ENCODE results near the gene ELL.
A peak's percentile ranks its signal among the peaks of the same experiment; 100 is the strongest.

The ELL gene

DNA sequence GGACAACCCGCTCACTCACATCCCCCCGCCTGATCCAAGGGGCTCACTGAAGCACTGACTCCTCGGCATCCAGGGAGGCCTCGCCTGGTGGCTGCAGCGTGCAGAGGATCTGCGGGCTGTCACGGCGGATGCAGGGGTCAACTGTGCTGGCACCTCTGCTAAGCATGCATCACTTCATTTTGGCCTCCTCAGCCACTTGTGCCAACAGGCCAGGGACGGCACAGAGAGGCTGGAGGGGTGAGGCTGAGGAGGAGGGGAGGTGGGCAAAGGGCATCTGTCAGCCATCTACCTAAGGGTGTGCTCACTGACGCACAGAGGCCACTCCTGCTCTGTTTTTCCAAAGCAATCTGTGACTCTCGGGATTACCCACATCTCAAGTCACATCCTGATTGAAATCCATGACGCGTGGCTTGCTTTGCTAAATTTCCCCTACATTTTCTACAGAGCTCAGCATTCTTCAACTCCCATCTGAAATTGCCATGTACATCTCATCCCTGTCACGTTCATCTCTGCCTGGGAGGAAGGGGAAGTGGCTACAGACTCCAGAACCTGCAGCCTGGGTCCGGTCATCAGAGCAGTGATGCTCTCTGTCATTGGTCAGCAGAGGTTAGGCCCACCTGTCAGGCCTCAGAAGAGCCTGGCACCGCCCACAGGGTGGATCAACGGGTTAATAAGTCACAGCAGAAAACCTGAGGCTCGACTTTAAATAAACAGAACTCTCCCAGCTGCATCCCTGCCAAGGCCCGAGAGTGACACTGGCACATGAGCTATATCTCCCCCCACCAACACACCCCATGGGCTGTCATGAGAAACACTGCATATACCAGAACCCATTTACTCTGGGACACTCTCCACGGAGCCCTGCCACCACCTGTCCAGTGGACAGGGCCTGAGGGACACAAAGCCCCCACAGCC lies 17.6 kb downstream of the ELL start:
- no peak for DNase-seq

DNA sequence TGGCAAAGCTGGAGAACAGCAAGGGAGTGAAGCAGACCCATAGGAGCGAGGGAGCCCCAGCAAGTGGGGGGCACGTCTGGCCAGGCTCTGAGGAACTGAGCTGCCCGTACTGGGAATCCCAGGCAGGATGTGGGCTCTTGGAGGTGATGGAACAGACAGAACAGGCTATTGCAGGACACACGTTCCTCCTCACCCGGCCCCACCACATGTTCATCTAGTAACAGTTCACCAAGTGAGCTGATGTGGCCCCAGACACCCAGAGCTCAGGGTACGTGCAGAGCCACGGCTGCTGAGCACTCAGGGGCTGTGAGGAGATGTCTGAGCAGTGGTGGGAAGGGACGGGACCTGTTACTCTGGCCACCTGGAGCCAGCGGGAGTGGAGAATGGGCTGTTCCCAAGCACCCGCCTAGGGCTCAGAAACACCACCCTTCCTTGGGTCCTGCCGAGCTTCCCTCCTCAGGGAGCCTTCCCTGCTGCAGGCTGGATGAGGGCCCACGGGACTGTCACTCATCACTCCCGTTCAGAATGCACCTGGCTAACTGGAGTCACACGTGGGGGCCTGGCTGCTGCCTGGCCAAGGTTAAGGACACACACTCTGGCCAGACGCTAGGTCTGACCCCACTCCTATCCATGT lies 18.4 kb downstream of the ELL start:
- DNase-seq = no peak

DNA sequence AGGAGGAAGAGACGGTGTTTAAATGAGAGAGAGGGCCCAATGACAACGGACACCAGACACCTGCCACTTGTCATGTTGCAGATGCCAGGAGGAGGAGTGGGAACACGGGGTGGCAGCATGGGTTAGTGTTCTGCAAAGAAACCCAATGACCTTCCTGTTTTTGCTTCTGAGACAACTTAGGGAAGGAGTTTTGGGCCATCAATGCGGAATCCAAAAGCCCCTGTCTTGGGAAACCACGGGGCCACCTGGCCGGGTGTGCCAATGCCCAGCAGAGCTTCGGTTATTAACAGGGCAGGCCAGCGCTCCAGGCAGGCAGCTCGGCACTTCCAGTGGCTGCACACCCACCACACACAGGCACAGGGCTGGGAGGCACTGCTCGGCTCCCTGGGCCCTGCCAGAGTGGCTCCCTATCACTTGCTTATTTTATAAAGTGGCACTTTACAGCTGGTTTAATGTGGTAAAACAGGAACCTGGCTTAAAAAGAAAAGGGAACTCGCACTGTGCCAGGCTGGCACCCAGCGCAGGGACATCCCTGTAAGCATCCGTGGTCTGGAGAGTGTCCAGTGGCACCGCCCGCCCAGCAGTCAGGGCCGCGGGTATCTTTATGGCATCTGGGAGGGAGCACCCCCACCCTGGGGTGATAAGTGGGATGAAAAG lies 19.1 kb downstream of the ELL start:
- no peak for DNase-seq

DNA sequence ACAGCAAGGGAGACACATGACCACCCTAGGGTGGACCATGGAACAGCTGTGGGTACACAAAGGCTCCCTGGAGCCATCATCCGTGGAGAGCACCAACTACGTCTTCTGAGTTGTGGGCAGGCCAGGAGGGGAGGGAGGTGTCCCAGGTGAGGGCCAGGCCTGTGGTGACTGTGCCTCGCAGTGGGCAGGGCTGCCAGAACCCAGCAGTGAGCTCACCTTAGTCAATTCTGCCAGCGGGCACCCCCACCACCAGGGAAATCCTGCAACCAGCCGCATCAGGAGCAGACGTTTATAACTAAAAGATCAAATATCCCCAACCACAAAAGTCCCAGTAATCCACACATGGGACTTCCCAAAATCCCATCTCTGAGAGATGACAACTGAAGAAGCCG lies 19.6 kb downstream of the ELL start:
- no peak for DNase-seq

DNA sequence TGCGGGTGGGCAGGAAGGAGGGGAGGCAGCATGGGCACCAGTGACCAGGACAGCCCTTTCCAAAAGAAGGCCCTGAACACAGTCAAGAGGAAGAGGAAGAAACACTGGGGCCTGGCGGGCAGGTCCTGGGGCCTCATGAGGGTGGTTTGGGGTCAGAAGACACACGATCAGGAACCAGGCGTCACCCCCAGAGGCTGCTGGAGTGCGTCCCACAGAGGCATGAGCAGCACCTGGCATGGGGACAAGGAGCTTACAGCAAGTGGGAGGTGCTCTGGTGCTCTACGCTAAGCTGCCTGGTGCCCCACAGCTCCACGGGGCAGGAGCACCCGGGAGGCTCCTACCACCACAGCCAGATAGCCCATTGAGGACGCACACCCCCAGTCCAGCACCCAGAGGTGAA lies 20.0 kb downstream of the ELL start:
- no peak for DNase-seq

DNA sequence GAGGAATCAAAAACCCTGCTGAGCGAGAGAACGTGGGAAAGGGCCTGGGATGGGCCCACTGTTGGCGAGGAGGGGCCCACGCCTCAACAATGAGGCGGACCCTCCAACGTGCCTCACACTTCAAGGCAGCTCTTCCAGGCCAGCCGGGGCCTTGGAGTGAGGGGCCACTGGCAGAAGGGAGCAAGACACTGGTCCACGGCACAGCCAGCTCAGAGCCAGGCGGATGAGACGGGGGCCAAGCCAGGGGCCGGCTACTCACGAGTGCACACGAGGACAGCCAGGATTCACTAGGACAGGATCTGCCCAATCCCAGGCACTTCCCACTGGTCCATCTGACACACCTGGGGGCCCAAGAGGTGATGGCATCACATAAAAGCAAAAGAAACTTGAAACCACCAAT lies 20.5 kb downstream of the ELL start:
- no peak for DNase-seq

DNA sequence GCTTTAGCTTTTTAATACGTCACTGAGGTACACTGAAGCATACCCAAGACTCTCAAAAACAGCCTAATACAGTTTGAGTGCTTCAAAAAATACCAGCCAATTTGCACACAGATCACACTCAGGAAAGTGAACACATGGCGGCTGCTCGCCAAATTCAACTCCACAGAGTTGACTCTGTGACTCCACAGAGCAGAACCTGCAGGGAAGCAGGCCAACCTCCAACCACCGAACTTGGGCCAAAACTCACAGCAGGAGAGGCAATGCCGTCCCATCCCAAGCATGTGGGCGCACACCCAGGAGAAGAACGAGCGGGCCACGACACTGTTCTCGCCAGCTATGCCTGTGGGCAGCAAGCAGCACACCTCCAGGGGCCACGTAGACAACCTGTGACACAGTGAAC lies 21.1 kb downstream of the ELL start:
- no peak for DNase-seq

DNA sequence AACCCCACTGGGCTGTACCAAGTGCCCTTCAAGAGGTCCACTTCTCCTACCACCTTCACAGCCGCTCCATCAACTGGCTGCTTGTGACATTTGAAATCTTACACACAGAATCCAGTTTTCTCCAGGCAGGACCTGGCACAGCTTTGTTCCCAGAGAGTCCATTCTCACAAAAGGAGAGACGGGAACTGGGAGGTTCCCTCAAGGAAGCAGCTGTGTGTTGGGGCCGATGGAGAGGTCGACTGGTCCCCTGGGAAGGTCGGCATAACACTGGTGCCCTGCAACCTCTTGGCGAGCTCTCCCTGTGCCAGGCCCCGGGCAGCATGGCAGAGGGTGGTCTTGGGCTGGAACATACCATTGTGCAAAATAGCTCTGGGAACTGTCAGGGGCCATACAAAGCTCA lies 21.5 kb downstream of the ELL start:
- no peak for DNase-seq

DNA sequence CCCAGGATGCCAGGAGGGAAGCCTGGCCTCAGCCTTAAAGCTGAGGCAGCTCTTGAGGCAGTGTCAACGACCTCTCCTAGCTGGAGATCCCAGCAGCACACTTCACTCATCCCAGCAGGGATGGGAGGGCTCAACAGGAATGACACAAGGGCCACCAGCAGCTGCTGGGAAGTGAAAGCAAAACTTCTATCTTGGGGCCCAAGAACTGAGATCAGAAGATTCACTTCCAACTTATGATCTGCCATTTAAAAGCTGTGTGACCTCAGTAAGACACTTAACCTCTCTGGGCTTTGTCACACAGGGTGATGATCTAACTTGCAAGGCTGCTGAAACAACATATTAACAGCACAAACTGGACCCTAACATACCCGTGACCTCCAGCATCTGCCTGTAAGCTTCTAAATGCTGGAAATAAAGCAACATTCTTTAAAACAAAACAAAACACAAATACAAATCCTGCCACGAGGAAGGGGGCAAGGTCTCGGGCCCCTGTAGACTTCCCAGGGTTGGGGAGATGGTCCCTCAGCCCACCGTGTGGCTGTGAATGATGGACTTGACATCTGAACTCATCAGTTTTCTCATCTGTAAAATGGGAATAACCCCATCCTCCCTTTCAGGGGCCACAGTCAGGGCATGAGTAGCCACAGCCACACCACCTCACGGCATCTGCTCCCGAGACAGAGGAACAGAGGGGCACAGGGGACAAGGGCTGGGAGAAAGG lies 22.7 kb downstream of the ELL start:
- no peak for DNase-seq

DNA sequence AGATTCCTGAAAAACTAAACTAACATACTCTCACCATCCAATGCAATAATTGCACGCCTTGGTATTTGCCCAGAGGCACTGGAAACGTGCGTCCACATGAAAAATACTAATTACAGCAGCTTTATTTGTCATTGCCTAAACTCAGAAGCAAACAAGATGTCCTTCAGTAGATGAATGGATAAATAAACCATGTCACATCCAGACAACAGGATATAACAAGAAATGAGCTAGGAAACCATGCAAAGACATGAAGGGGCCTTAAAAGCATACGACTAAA lies 25.0 kb downstream of the ELL start:
- DNase-seq = no peak

DNA sequence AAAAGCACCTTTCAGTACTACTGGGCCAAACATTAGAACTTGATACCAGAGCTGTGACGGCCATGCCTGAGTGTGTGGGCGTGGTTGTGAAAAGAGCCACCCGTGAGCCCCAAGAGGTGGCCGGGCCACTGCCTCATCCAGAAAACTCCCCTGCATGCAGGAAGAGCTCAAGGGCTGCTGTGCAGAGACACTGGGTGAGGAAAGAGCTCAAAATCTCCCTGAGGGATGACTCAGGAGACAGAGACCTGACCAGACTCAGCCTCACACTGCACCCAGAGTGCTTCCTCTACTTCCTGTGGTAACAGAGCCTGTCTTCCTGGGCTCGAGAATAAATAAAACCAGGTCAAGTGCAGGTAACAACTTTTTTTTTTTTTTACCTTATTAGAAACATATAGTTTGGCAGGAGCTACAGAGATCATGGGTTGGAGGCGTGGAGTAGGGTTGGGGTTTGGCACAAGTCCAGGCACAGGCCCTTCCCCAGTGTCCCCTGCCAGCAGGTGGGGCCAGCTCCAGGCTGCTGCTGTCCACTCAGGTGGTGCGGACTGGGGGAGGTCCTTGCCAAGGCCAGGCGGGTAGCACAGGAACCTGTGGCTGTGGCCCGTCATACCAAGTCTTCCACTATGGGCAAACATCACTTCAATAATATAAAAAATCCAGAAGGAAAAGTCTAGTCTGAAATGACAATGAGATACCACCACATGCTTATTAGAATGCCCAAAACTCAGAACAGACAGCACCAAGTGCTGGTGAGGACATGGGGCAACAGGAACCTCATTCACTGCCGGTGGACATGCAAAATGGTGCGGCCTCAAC lies 25.5 kb downstream of the ELL start:
- peak; percentile 35 for DNase-seq

DNA sequence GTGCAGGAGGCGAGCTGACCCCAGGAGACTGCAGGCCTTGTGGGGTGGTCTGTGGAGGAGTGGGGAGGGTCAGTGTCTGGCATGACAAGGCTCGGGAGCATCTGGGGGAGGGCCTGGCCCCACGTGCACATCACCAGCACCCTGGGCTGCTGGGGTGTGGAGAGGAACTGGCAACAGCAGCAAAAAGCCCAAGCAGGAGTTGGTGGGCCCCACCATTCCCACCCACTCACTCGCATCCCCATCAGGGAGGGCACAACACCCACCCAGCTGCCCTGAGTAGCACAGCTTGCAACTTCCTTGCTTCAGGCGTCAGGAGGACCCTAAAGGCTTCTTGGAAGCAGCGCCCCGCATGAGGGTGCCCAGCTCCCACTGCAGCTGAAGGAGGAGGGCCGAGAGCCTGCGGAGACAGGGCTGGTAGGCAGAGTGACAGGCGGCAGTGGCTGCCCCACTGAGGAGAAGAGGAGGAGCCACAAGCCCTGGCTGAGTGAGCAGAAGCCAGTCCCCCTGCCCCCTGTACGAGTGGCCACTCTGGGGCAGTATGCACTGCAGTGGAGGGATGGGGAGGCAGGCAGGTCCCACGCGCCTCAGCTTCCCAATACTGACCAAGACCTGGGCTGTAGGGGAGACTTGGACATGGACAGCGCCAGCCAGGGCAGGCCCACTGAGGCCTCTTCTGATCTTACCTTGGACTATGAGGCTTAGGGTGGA lies 26.5 kb downstream of the ELL start:
- DNase-seq = no peak

DNA sequence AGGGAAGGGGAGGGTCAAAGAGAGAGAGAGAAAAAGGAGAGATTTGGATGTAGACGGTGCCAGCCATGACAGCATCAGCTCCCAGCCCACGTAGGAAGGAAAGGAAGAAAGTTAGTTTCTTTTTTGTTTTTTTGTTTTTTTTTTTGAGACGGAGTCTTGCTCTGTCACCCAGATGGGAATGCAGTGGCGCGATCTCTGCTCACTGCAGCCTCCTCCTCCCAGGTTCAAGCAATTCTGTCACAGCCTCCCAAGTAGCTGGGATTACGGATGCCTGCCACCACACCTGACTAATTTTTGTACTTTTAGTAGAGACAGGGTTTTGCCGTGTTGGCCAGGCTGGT lies 27.6 kb downstream of the ELL start:
- DNase-seq = no peak

DNA sequence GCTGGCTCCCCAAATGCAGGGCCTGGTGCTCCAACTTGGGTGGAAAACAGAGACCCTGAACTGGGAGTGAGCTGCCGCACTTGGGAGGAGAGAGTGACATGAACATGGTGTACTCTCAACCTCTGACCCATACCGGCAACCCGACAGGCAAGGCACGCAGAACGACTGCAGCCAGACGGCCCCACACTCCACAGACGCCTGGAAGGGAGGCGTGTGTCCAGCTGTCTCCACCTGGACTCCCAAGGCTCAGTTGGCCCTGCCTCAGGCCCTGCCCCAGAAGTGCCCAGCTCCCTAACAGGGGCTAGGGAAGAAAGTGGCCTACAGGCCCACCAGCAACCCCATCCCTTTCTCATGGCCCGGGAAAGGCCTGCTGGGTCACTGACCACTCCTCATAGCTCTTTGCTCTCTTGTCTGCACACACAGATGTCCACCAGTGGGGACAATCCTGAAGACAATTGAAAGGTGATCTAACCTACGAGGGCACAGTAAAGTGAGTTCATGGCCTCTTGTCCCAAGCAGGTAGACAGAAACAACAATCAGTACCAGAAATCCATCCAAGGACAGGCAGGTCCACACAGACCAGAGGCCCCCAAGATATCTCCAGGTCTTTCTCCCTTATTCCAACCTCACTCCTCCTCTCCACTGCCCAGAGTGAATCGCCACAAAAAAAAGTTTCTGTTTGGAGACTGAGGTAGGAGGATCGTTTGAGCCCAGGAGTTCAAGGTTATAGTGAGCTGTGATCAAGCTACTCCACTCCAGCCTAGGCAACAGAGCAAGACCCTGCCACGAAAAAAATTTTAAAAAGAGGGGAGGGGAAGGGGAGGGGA lies 28.2 kb downstream of the ELL start:
- DNase-seq = no peak

DNA sequence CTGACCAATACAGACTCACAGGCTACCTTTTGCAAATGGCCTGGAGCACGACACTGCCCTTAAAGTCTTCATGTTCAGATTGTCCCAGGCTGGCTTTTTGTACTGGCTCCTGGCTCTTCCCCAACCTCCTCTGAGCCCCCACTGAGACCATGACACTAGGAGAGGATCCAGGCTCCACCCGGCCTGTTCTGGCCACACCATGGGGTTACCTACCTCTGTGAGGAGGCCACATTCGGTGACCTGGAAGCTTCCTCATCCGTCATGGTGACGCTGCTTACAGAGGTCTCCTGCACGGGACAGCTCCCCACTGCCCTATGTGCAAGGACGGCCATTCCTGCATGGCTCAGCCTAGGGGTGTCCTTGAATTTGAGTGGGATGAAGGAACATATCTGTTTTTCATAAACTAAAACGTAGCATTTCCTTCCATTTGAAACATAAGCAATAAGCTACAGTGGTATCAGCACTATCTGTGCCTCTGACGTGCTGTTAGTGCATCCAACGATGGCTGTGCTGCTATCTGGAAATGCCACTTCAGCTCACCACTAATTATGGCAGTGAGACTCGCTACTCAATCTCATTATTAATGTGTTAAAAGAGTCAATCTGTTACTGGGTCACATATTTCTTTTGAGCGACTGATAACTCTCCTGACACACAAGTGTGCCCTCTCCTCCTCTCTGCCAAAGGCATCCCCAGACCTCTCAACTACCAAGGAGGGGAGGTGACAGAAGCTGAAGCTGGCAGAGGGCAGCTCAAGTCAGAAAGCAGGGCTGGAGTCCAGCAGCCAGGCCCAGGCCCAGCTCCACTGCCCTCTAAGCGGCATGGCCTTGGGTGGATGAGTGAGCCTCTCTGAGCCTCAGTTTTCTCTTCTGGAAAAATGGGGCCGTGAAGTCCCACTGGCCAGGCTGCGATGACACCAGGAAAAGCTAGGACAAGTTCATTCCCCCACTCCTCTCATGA lies 29.6 kb downstream of the ELL start:
- no peak for DNase-seq

DNA sequence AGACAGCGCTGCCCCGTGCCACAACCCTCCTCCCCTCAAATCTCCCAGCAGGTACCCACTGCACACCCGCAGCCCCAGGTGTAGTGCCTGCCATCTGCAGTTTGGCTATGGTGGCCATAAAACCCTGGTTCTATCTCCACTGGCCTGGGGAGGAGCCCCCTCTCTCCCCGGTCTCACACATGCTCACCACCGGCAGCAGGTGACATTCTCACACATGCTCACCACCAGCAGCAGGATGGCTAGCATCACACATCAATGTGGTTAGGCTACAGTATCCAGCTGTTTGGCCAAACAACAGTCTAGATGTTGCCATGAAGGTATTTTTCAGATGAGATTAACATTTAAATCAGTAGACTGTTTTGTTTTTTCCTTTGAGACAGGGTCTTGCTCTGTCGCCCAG lies 31.1 kb downstream of the ELL start:
- no peak for DNase-seq

DNA sequence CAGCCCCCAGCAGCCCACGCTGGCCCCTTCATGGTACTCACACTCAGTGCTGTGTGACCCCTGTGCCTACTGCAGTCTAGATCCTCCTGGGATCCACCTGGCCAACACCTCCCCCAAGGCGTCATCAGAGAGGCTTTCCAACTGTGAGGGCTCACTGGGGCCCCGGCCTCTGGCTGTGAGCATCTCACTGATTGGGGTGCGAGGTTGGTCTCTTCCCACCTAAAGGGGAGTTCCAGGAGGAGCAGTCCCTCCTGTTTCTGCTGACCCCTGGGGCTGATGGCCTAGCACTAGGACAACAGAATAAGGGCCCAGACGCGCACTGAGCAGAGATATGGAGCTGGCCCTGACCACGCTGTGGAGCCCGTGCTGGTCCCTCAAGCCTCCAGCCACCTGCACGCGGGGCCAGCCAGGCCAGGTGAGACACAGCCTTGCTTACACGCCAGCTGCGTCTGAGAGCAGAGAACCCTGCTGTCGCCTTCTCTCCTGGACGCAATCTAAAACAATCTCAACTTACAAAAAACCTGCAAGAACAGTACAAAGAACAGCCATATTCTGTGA lies 32.2 kb downstream of the ELL start:
- no peak for DNase-seq

DNA sequence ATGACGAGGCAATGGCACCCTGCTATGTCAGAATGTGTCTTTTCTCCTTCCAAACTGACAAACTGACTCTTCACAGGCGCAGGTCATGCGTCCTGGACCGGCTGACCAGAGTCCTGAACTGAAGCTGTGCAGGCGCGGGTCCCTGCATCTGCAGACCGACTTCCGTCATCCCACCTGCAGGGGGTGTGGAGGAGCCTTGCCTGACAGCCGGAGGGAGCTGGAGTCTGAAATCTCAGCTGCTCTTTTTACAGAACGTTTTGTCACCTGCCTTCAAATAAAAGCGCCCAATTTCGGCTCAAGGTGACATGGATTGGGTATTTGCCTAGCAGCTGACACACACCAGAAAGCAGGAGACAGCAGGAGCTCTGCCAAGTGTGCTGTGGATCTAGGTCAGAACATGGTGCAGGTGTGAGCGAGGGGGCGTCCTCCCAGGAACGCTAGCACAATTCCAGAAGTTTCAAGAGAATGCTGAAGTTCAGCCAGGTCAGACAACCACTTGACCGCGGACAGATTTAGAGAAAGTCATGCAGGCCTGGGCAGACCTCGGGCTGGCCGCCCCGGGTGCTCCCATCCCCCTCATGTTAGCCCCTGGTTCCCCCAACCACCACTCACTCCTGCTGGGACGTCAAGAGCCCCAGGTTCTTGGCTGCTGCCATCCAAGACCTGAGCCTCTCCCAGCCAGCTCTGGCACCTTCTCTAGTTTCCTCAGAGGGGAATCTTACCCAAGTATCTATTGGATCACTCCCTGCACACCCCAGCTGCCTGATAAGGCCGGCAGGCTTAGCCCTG lies 32.8 kb downstream of the ELL start:
- peak; percentile 68 for DNase-seq

DNA sequence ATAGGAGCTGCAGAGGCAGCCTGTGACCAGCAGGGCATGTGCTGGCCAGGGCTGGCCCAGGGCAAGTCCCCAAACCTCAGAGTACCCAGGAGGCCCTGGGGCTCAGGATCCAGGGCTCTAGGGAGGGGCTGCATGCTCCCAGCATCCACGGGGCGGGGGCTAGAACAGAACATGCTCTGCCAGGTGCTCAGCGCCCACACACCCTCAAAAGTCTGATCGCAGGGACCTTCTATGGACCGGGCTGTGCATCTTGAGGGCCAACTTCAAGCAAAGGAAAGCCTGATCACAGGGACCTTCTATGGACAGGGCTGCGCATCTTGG lies 33.5 kb downstream of the ELL start:
- no peak for DNase-seq

All from COR-L47 (cell line).